Activated naive CD4-positive, alpha-beta T cell treated with Interleukin-2 at 50 U/mL for 16 hours (primary cell): ENCODE results near the gene PPP2R5C.

Experiments used
- DNase-seq: peaks from one replicate; pipeline ENCODE4 v3.0.0-alpha.2; 2020

The PPP2R5C gene

DNA sequence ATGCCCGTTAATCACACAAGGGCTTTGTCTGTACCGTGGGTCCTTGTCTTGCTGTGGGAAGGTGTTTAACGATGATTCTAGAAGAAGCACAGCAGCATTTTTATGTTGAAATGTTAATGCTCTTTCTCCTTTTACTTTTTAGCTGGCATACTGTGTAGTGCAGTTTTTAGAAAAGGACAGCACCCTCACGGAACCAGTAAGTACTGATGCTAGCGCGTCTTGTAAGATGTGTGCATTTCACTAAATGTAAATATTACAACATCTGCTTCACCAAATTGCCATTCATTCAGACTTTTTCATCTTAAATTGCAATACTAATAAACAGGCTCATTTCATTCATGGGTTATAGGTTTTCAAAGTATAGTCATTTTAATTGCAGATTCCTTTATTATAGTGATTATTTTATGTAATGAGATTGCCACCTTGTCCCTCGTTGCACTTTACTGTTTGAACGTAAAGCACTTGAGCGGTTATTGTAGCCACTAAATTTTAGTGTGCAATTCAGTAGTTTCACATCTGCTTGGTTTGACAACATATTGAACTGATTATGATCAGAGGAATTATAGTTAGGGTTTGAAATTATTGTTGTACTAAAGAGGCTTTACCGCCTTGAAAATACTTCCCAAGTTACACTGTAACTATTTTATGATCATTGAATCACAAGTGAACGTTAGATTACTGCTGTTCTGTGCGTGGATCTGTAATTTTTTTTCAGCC lies 133.0 kb downstream of the PPP2R5C start:
- DNase-seq = no peak

DNA sequence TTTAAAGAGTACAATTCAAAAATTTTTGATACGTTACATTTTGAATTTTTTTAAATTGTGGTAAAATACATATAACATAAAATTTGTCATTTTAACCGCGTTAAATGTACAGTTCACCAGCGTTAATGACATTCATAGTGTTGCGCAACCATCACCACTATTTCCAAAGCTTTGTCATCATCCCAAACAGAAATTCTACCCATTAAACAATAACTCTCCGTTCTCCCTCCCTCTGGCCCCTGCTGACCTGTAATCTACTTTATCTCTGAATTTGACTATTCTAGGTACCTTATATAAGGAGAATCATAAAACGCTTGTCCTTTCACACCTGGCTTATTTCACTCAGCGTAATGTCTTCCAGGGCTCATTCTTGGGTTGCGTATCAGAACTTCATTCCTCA lies 133.7 kb downstream of the PPP2R5C start:
- no peak for DNase-seq

DNA sequence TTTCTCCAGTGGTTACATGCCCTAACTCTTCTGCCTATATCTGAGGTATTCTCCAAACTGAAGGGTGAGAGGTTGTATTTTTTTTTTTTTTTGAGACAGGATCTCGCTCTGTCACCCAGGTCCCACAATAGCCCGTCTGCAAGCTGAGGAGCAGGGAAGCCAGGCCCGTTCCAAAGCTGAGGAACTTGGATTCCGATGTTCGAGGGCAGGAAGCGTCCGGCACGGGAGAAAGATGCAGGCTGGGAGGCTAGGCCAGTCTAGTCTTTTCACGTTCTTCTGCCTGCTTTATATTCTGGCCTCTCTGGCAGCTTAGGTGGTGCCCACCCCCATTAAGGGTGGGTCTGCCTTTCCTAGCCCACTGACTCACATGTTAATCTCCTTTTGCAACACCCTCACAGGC lies 135.8 kb downstream of the PPP2R5C start:
- DNase-seq = no peak

DNA sequence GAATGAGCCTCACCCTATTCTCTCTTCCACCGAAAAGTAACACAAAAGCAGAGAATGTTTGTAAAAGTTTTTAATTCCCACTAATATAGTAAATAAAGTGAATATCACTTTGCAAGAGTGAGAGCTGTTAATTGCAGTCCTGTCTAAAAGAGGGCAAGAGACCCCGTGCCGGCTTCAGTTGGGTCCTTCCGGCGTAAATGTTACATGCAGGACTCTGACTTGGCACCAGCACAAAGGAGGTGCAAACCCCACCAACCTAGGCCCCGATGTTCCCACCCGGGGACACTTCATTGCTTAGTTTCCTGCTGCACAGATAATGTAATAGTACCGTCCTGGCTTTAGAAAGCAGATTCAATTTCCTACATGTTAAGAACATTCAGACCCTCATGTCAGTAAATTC lies 136.9 kb downstream of the PPP2R5C start:
- DNase-seq = no peak

DNA sequence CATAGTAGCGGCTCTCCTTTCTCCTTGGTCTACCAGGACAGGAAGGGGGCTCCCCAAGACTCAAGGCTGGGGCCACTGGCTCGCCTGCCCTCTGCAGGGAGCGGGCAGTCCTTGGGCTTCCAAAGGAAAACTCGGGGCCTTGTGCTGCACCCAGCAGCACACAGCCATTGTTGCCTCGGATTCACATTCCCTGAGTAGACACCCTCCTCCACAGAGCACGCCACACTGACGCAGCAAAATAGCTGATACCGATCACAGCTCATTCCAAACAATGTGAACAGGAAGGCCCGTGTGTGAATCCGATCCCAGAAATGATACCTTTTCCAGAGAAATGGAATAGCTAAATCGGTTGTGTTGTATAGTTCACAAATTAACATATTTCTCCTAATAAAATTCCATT lies 137.8 kb downstream of the PPP2R5C start:
- no peak for DNase-seq

DNA sequence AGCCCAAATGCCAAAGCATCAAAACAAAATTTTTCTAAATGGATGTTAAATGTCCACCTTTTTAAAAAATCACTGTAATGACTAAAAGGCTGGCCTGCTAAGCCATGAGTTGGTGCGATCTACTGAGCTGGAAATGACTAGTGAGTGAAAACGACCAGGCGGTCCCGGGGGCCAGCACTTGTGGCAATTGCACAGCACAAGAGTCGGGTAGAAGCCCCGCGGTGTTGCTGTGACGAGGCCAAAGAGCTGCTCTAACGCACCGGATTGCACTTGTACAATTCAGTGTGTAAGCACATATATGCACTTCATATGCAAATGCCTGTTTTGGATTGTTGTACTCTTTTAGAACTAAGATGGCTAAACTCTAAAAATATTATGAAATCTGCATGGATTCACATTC lies 138.7 kb downstream of the PPP2R5C start:
- DNase-seq = no peak

DNA sequence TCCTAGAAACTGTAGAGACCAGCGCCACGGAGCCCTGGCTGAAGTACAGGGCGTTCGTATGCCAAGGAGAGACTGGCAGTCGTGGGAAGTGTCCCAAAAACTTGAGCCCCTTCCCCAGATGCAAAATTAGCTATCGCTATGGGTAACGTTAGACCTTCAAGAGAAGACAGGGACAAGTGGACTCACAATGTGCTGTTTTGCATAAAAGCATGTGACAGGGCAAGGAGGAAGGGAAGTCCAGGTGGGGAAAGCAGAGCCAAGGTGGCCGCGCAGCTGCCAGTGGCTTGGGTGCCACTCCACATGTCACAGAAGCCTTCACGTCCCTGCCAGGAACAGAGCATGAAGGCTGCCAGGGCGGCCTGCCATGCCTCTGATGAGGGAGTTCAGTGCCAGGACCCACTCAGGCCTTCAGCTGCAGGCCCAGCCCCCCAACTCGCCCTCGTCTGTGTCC lies 141.6 kb downstream of the PPP2R5C start:
- DNase-seq = no peak

DNA sequence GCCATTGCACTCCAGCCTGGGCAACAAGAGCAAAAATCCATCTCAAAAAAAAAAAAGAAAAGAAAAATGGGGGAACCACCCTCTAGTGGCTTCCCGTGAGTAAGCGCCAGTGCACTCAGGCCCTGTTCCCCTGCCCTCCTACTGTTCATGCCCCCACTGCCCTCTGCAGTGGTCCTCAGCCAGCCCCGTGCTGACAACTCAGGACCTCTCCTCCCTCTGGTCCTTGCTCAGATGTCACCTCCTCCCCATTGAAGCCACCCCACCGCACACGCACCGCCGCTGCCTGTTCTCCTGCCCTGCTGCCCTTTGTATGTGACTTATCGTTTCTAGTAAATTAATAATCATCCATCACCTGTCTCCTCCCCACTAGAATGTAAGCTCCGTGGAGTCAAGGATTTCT lies 144.1 kb downstream of the PPP2R5C start:
- DNase-seq = no peak

DNA sequence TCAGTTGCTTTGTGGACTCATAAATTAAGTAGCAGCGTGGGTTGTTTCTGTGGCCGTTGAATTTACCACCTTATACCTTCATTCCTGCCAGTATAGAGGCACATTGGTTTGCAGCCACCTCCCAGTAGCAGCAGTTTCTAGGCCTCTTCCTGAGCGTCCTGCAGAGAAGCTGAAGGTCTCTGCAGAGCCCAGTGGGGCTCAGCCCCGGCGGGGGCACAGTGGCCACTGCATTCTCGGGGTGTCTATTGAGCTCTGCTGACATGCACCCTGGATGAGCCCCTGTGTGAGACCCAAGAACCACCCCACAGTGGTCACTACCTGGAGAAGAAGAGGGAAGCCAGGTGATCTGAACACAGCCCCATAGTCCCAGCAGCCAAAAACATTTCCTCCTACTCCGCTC lies 145.1 kb downstream of the PPP2R5C start:
- DNase-seq = no peak

DNA sequence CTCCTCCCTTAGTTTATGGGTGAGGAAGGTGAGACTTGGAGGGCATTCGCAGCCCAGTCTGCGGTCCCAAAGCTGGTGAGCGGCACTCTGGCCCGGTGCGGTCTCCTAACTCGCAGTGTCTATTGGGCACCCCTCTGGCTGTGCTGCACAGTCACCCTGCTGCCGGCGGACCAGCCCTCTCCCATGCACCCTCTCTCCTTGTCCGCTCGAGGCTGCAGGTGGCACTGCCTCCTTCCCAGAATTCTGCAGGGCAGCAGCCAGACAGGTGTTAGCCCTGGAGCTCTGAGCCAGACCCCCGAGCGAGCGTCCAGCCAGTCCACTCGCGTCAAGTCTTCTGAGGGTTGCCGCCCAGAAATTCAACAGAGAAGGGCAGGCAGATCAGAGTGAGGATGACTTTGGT lies 146.1 kb downstream of the PPP2R5C start:
- DNase-seq = no peak

DNA sequence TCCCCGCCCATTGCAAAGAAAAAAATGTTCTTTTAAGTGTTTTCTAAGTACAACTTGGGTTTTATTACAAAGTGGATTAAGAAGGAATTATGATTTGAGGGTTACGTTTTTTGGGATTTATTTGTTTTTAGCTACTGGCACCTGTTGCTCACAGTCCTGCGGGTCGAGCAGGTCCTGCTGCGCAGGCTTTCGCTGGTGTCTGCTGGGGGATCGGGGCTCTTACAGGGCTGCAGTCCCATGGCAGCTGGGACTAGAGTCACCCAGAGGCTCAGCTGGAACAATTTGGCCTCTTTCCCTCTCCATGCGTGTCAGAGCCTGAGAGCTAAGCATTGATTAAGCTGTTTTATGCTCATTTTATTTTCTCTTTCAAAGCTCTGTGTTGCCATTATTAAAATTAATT lies 147.3 kb downstream of the PPP2R5C start:
- no peak for DNase-seq

DNA sequence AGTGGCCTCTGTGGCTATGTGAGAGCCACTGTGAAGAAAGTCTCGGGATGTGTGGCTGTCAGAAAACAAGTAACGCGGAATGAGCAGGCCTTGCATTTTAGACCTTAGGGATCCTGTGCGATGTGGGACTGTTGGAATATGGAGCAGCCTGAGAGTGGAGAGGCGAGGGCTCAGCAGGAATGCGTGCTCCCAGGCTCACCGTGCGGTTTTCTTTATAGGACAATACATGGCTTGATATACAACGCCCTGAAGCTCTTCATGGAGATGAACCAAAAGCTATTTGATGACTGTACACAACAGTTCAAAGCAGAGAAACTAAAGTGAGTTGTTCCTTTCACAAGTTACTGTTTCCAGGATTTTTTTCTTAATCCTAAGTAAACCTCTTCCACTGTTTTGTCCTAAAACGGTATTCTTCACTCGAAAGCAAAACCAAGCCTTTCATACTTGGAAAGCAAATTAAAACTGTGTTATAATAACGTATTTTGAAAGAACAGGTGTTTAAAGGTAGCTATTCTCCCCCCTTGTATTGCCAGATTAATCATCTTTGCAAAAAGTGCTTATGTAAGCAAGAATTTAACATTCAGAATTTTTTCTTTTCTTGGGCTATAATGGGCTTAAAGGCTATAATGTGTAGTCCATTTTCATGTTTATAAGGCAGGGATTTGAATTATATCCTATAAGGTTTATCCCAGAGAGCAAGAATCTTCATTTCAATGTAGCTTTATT lies 148.0 kb downstream of the PPP2R5C start:
- DNase-seq = no peak

DNA sequence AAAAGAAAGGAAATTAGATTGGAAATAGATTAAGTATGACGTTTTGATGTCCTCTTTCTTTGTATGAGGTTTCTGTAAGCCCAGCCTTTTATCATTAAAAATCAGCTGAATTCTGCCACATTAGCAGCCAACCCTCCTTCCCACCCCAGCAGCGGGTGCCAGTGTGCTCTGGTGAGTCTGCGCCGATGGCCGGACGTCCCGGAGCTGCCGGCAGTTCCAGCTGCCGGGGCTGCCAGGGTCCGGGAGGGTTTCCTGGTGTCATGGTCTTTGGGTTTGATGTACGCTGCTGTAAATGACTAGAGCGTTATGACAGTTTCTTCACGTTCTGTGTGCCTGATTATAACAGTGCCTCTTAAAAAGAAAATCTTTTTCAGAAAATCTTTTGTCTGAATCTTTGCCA lies 151.3 kb downstream of the PPP2R5C start:
- DNase-seq = no peak

DNA sequence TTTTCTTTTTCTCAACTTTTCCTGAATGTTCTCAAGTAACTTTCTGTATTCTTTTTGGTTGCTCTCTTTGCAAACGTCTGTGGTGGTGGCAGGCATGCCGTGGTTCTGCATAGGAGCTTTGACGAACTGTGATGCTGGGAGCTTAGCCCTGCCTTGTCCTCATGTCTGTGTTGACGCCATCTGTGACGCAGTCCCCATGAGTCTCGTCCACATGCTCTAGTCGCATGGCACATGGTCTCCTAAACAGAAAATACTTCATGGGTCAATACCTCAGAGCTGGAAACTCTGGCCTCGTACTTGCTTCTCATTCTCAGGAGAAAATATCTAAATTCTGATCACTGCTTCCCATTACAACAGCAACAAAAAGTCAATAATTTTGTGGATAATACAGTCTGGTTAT lies 152.6 kb downstream of the PPP2R5C start:
- no peak for DNase-seq

DNA sequence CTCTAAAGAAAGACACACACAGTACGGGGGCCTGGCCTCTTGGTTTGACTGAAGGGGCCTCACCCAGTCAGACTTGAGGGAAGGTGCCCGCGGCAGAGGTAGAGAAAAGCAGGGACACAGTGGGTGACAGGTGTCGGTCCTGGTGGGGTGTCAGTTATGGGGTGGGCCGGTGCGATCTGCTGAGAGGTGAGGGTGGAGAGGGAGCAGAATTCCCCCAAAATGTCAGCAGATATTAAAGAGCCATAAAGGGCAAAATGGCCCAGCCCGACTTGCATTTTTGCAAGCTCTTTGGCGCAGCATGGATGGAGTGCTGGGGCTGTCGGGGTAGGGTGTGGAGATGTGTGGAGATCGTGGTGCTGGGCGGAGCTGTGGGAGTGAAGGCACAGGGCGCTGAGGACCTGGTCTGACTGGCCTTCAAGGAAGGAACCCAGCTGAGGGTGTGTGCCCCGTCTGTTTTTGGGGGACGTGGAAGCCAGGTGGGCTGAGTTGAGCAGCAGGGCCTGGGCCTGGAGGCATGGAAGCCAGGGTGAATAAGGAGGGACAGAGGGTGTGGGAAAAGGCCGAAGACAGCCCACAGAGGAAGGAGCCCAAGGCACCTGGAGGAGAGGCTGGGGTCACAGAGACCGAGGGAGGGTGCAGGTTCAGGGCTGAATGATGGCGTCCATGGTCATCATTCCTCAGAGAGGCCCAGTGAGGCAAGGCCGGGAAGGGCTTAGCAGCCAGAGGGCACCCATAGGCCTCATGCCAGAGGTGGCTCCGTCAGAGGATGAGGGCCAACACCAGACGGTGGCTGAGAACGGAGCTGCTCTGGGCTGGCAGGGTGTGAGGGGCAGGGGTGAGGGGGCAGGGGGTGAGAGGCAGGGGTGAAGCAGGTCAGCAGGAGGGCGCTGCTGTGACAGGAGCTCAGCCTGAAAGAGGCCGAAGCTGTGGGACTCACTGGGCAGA lies 154.6 kb downstream of the PPP2R5C start:
- DNase-seq = no peak

DNA sequence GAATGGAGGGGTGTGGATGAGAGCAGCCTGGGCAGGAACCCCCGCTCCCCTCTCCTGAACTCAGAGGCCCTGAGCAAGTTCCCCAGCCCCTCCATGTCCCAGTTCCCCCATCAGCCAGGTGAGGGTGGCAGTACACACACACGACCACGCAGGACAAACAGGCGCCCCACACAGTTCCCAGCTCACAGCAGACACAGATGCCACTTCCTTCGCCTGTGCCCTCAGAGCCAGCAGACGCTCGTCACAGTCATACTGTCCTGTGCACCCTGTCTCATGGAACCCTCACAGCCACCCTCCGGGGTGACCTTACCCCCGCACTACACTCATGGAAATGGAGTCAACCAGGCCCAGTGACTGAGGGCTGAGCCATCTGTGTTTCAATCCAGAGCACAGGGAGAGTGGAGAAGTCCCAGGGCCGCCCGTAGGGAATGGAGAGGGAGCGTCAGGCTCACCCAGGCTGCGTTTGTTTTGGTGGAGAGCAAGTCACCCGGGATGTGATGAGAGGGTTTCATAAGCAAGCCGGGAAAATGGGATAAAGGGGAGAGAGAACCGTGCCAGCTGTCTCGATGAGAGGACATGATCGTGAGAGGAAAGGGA lies 155.4 kb downstream of the PPP2R5C start:
- DNase-seq = no peak

DNA sequence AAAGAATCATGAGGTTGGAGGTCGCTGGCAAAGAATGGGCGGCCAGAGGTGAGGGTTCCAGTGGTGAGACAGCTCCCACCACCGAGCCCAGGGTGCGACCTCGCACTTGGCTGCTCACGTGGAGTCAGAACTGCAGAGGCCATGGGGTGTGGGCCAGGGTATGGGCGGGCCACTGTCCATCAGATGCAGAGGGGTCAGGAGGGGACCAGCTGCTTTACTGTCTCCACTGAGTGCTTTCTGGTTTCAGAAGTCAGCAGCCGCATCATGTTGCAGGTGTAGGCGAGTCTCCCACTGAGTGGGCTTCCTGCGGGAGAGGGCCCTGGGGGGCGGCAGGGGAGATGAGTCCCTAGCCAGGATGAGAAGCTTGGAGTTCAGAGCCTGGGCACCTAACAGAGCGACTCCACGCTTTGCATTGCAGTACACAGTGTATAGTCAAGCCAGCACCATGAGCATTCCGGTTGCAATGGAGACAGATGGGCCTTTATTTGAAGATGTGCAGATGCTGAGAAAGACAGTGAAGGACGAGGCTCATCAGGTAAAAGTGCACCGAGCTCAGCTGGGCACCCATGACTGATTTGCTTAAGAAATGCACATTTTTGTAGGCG lies 156.0 kb downstream of the PPP2R5C start:
- no peak for DNase-seq

DNA sequence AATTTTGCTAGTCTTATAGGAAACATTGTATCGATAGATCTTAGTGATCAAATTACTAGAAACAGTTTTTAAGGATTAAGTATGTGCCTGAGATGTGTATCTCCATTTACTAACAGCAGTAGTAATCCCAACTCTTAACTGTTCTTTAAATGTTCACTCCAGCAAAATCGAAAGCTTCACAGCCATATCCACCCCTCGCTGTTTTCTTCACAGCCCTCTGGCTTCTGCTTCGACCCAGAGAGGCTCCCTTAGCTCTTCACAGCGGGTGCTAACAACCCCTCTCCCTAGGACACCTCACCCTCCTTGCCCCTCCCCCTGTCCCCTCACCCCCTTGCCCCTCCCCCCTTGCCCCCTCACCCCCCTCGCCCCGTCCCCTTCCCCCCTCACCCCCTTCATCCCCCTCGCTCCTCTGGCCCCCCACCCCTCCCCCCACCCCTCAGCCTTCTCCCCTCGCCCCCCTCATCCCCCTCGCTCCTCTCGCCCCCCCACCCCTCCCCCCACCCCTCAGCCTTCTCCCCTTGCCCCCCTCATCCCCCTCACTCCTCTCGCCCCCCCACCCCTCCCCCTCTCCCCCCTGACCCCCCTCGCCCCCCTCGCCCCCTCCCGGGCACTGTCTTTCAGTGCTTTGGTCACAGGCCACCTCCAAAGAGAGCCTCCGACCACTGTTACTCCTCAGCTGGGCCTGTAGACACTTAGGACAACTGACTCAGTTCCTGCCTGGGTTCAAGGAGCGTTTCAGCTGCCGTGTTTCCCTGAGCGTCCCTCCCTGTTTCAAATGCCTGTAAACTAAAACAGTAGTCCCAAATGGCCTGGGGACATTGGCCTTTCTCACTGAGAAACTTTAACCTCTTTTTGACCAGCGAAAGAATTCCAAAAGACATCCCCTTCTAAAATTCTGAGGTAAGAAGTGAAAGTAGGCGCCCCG lies 156.8 kb downstream of the PPP2R5C start:
- no peak for DNase-seq

DNA sequence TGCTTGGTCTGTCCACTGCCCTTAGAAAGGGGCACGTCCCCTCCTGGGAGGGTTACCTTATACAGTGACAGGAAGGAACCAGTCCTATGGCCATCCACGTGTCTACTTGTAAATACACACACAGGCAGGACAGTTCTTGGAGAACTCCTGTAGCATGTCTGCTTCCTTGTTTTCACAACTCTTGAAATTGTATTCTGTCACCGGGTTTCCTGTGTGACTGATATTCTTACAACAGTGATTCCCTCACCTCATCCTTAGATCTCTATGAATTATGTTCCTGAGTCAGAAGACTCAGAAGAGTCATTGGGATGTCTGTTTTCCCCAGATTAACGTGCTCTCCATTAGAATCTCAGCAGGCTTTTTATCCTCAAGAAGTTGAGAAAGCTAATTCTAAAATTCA lies 158.8 kb downstream of the PPP2R5C start:
- no peak for DNase-seq

DNA sequence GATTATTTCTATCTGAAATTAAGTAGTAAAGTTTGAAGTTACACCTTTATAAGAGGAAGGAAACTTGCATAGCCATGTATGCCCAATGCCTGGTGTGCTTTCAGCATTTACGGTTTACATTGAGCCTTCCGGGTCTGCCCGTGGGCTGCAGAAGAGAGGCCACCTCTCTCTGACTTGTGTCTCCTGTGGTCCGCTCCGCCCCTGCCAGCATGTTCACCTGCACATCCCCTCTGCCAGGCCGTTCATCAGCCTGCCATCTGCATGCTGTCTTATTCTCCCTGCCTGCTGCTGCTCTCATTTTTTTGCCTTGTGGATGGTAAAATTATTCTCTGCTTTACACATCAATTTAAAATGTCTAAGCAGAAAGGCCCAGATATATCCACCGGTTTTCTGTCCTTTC lies 161.4 kb downstream of the PPP2R5C start:
- no peak for DNase-seq

DNA sequence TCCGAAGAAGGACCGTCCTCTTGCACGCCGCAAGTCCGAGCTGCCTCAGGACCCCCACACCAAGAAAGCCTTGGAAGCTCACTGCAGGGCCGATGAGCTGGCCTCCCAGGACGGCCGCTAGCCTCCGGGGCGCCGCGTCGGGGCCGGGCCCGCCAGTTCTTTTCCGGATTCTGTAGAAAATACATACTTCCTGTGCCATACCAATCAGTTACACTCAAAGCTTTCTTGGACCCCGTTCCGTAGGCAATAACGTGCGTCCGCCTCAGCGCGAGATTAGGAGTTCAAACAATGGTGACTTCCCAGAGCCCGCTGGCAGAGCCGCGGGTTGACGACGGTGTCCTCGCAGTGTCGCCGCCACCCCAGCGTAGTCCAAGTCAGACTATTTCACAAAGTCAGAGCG lies 163.6 kb downstream of the PPP2R5C start:
- no peak for DNase-seq

DNA sequence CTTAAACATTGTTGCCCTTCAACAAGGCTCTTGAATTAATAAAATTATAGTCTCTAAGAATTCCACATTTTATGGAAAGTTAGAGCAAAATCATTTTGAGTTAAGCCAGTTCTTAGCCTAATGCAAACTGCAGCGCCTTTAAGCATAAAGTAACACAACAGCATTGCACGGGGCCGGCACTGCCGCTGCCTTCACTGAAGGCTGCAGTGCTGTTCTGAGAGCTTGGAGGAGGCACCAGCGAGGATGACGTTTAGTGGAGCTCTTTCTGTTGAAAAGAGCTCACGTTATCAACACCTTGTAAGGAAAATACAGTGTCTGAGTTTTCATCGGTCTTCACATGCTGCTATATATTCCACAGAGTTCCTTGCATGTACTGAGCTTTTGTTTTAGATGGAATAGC lies 164.6 kb downstream of the PPP2R5C start:
- DNase-seq = no peak
